NCI-H187 treated with DMSO at 0.1 percent for 48 hours (cell line): ENCODE results near the gene PCDHGA9.
"Not testable (repeated sequence)": the region's sequence is repeated elsewhere in the genome, so short reads cannot be mapped to it uniquely, and the experiment has no call there.

Experiments
- DNase-seq: peaks from one replicate; lab custom pipeline; 2025; lab: John Stamatoyannopoulos, UW

The PCDHGA9 gene

GRCh38 chr5:141414548-141415274, 12.1 kb downstream of the PCDHGA9 start:
- not testable (repeated sequence) for DNase-seq

GRCh38 chr5:141415275-141415618, 12.7 kb downstream of the PCDHGA9 start:
- not testable (repeated sequence) for DNase-seq

GRCh38 chr5:141417494-141418172, 15.1 kb downstream of the PCDHGA9 start, which contains the start of gene PCDHGB7:
Gene PCDHGB7 (plus strand): TSS chr5:141417677. CDS start chr5:141417860, 183 bp downstream.
- DNase-seq, result not testable (repeated sequence)

GRCh38 chr5:141419074-141419880, 16.7 kb downstream of the PCDHGA9 start:
- no peak for DNase-seq

GRCh38 chr5:141420855-141421488, 18.4 kb downstream of the PCDHGA9 start, which contains the start of gene PCDHGA11:
Gene PCDHGA11 (plus strand): TSS chr5:141421051. CDS start chr5:141421228, 177 bp downstream.
- DNase-seq, result no peak

DNA sequence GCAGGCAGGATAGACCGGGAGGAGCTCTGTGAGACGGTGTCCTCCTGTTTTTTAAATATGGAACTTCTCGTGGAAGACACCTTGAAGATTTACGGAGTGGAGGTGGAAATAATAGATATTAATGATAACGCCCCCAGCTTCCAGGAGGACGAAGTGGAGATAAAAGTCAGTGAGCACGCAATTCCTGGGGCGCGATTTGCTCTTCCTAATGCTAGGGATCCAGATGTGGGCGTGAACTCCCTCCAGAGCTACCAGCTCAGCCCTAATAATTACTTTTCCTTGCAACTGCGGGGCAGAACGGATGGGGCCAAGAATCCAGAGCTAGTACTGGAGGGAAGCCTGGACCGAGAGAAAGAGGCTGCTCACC, 18.9 kb downstream of the PCDHGA9 start:
- no peak for DNase-seq

DNA sequence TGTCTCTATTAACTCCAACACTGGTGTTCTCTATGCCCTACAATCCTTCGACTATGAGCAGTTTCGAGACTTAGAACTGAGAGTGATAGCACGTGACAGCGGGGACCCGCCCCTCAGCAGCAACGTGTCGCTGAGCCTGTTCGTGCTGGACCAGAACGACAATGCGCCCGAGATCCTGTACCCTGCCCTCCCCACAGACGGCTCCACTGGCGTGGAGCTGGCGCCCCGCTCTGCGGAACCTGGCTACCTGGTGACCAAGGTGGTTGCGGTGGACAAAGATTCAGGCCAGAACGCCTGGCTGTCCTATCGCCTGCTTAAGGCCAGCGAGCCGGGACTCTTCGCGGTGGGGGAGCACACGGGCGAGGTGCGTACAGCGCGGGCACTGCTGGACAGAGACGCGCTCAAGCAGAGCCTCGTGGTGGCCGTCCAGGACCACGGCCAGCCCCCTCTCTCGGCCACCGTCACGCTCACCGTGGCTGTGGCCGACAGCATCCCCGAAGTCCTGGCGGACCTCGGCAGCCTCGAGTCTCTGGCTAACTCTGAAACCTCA, 20.2 kb downstream of the PCDHGA9 start:
- no peak for DNase-seq

DNA sequence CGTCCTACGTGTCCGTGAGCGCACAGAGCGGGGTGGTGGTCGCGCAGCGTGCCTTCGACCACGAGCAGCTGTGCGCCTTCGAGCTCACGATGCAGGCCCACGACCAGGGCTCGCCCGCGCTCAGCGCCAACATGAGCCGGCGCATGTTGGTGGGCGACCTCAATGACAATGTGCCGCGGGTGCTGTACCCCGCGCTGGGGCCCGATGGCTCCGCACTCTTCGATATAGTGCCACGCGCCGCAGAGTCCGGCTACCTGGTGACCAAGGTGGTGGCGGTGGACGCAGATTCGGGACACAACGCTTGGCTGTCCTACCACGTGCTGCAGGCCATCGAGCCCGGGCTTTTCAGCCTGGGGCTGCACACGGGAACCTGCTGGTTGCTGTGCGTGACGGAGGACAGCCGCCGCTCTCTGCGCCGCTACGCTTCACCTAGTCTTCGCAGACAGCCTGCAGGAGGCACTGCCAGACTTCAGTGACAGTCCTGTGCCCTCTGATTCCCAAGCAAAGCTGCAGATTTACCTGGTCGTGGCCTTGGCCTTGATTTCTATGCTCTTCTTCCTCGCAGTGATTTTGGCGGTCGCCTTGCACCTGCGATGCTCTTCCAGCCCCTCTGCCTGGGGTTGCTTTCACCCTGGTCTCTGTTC, 25.3 kb downstream of the PCDHGA9 start:
- DNase-seq, result no peak

DNA sequence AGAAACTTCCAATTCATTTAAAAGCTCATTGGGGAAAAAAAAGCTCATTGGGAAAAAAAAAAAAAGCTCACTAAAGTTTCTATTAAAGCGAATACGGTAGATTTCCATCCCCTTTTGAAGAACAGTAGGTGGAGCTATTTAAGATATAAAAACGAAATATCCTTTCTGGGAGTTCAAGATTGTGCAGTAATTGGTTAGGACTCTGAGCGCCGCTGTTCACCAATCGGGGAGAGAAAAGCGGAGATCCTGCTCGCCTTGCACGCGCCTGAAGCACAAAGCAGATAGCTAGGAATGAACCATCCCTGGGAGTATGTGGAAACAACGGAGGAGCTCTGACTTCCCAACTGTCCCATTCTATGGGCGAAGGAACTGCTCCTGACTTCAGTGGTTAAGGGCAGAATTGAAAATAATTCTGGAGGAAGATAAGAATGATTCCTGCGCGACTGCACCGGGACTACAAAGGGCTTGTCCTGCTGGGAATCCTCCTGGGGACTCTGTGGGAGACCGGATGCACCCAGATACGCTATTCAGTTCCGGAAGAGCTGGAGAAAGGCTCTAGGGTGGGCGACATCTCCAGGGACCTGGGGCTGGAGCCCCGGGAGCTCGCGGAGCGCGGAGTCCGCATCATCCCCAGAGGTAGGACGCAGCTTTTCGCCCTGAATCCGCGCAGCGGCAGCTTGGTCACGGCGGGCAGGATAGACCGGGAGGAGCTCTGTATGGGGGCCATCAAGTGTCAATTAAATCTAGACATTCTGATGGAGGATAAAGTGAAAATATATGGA, 27.9 kb downstream of the PCDHGA9 start, which contains the start of gene PCDHGA12:
PCDHGA12 (plus strand) TSS at position 176 of the 782 bp plus-strand sequence; CDS start at position 429, 253 bp downstream.
- no peak for DNase-seq

- no peak for DNase-seq
These were observed 28.7 kb downstream of the PCDHGA9 start for GRCh38 chr5:141431286-141431685.

DNA sequence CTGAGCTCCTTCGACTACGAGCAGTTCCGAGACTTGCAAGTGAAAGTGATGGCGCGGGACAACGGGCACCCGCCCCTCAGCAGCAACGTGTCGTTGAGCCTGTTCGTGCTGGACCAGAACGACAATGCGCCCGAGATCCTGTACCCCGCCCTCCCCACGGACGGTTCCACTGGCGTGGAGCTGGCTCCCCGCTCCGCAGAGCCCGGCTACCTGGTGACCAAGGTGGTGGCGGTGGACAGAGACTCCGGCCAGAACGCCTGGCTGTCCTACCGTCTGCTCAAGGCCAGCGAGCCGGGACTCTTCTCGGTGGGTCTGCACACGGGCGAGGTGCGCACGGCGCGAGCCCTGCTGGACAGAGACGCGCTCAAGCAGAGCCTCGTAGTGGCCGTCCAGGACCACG, 29.7 kb downstream of the PCDHGA9 start:
- DNase-seq, result not testable (repeated sequence)

DNA sequence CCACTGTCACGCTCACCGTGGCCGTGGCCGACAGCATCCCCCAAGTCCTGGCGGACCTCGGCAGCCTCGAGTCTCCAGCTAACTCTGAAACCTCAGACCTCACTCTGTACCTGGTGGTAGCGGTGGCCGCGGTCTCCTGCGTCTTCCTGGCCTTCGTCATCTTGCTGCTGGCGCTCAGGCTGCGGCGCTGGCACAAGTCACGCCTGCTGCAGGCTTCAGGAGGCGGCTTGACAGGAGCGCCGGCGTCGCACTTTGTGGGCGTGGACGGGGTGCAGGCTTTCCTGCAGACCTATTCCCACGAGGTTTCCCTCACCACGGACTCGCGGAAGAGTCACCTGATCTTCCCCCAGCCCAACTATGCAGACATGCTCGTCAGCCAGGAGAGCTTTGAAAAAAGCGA, 30.1 kb downstream of the PCDHGA9 start:
- not testable (repeated sequence) for DNase-seq

DNA sequence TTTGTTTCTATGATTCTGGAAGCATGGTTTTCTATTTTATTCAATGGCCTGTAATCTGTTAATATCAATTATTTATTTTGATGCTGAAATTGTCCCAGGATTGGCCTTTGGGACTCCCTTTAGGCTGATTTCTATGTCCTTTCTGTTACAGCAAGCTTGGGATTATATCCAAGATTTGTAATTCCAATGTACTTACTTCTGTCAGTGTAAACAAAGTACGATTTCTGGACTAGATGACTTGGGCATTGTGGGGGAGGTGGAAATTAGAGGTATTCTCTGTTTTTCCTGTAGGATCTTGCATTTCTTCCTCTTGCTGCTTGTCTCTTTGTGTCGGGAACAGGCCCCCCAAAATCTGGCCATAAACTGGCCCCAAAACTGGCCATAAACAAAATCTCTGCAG, 31.4 kb downstream of the PCDHGA9 start:
- no peak for DNase-seq

- no peak for DNase-seq
These were observed 34.6 kb downstream of the PCDHGA9 start for GRCh38 chr5:141437221-141437620.

- DNase-seq, result no peak
These were observed 37.0 kb downstream of the PCDHGA9 start for GRCh38 chr5:141439411-141440141.

GRCh38 chr5:141440341-141440740, 37.8 kb downstream of the PCDHGA9 start:
- DNase-seq, result no peak

DNA sequence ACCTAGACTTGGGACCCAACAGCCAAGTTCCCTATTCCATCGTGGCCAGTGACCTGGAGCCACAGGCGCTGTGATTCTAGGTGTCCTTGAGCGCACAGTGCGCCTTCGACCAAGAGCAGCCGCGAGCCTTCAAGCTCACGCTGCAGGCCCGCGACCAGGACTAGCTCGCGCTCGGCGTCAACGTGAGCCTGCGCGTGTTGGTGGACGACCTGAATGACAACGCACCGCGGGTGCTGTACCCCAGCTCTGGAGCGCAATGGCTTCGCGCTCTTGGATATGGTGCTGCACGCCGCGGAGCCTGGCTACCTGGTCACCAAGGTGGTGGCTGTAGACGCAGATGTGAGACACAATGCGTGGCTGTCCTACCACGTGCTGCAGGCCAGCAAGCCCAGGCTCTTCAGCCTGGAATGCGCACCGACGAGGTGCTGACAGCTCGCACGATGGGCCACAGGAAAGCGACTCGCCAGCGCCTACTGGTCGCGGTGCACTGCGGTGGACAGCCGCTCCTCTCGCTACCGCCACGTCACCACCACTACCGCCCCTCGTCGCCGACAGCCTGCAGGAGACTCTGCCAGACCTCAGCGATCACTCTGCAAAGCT, 39.1 kb downstream of the PCDHGA9 start:
- DNase-seq, result no peak
